Measurements from ENCODE around the gene MAPK7.

The MAPK7 gene

DNA sequence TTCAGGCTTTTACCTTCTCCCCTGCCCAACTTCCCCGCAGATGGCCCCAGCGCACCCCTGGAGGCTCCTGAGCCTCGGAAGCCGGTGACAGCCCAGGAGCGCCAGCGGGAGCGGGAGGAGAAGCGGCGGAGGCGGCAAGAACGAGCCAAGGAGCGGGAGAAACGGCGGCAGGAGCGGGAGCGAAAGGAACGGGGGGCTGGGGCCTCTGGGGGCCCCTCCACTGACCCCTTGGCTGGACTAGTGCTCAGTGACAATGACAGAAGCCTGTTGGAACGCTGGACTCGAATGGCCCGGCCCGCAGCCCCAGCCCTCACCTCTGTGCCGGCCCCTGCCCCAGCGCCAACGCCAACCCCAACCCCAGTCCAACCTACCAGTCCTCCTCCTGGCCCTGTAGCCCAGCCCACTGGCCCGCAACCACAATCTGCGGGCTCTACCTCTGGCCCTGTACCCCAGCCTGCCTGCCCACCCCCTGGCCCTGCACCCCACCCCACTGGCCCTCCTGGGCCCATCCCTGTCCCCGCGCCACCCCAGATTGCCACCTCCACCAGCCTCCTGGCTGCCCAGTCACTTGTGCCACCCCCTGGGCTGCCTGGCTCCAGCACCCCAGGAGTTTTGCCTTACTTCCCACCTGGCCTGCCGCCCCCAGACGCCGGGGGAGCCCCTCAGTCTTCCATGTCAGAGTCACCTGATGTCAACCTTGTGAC lies 3.6 kb downstream of the MAPK7 start:
- FAIRE-seq: no peak

GRCh38 chr17:19382531-19383444 lies 4.5 kb downstream of the MAPK7 start:
- no peak for FAIRE-seq

DNA sequence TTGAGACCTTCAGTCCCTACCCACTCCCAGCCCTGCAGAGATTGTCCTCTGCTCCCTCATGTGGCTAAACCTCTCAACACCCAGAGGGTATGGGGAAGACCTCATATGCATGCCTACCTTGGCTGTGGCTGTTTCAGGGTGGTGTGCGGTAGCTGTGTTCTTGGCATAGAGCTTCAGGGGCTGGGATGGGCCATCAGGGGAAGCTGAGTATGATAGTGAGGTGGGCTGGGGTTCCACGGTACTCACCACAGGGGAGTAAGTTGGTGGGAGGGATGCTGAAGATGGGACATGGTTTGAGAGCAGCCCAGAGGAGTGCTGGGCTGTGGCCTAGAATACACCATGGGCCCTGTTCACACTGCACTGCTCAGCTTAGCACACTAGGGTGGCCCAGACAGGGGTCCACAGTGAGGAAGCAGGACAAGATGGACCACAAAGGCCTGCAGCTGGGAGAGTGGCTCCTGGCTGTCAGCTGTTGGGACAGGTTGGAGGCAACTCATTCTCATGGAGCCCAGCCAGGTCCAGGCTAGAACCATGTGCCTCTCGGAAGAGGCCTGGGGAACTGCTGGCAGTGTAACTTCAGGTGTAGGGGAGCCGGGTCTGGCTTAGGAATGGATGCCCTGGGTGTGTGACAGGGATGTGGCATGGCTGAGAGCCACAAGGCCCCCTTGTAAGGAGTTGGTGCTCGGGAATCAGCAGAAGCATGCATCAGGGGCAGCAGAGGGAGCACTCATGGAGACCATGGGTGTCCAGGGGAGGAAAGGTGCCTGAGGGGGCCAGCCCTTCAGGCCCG lies 5.6 kb downstream of the MAPK7 start:
- FAIRE-seq: no peak

GRCh38 chr17:19384723-19385391 lies 6.6 kb downstream of the MAPK7 start:
- FAIRE-seq: no peak

GRCh38 chr17:19385521-19385983 lies 7.3 kb downstream of the MAPK7 start:
- FAIRE-seq: no peak

GRCh38 chr17:19386051-19386929 lies 8.0 kb downstream of the MAPK7 start:
- FAIRE-seq: no peak

DNA sequence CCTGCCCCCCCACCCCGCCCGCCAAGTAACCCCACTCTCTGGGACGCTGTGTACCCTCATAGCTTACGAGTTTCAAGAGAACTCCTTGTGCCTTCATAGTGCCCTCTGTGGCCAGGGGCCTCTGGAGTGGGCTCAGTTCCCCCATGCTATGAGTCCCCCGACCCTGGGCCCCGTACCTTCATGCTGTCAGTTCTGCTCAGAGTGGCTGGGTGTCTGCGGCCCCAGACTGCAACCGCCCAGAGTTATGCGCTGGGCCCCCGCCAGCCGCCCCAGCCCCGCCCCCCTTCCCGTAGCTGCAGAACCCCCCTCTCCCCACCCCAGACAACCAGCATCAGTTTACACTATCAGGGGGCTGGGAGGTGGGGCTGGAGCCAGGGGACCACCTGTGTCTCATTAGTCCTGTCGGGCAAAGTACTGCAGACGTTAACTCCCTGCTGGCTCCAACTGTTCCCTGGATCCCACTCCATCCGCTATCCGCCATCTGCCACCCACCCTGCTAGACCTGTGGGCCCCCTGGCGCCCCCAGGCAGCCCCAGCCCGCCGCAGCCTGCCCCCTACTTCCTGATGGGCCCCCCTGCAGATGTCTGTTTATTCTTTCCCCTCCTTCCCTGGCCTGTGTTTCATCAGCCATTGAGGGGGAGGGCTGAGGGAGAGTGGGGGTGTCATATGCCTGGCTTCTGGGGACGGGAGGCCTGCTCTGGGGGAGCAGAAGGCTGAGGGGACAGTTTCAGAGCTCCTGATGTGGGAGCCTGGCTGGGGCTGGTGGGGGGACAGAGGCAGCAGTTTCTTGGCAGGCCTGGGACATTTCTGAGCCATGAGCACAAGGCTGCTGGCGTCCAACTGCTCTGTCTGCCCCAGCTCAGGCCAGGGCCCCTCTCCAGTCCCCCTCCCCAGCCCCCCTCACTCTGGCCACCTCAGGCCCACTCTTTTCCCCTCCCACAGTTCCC lies 8.9 kb downstream of the MAPK7 start, which contains the start of gene MFAP4:
Gene MFAP4, minus strand, starts transcription at position 217 of the 947 bp plus-strand sequence. Its CDS starts 35 bp downstream, at position 182.
- FAIRE-seq: no peak

GRCh38 chr17:19387921-19388521 lies 9.7 kb downstream of the MAPK7 start:
- no peak for FAIRE-seq

GRCh38 chr17:19388791-19389785 lies 10.8 kb downstream of the MAPK7 start:
- FAIRE-seq: no peak

DNA sequence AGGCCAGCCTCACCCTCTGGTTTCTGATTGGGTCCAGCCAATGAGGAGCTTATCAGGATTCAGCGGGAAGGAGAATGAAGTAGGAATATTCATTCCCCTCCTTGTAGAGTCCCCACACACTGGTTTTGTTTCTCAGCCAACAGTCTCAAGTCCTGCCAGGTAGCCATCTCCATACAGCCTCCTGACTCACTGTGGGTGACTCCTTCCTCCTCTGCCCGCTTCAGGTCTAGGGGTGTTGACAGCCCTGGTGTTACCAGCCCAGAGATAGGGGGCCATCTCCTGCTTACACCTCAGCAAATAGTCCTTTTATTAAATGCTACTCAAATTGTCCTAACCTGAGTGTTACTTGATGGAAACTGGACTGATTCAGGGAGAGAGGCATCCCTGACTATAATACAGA lies 12.7 kb downstream of the MAPK7 start:
- FAIRE-seq: no peak

DNA sequence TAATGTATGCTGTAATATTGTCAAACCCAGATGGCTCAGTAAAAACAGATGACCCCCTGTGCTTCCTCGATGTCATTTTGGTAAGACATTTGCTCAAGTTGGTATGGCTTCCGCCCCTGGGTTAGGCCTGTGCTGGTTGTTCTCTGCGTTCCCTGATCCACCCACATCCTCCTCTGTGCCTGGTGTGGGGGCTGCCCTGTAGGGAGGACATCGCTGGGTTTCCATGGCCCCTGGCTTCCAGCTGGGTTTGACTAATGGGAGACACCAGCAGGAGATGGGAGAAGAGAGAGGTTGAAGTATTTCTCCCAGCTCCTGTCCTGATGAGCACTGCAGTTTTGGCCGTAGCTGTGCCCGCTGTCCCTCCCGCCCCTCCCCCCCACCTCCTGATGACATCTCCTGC lies 13.1 kb downstream of the MAPK7 start:
- FAIRE-seq: no peak

DNA sequence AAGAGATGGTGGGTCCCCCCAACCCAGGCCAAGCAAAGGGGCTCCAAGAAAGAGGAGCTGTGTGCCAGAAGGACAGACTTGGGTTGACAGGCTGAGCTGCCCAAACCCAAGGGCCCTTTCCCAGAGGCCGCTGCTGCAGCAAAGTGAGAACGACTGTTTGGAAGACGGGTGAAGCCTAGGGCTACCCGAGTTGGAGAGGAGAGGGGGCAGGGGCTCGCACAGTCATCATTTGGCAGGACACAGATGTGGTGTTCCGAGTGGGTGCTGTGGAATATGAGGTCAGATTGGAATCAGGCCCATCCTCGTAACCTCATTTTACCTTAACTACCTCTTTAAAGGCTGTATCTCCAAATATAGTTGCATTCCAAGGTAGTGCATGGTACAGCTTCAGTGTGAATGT lies 14.0 kb downstream of the MAPK7 start:
- no peak for FAIRE-seq

- no peak for FAIRE-seq
Measured at GRCh38 chr17:19397556-19398041, 19.3 kb downstream of the MAPK7 start.

DNA sequence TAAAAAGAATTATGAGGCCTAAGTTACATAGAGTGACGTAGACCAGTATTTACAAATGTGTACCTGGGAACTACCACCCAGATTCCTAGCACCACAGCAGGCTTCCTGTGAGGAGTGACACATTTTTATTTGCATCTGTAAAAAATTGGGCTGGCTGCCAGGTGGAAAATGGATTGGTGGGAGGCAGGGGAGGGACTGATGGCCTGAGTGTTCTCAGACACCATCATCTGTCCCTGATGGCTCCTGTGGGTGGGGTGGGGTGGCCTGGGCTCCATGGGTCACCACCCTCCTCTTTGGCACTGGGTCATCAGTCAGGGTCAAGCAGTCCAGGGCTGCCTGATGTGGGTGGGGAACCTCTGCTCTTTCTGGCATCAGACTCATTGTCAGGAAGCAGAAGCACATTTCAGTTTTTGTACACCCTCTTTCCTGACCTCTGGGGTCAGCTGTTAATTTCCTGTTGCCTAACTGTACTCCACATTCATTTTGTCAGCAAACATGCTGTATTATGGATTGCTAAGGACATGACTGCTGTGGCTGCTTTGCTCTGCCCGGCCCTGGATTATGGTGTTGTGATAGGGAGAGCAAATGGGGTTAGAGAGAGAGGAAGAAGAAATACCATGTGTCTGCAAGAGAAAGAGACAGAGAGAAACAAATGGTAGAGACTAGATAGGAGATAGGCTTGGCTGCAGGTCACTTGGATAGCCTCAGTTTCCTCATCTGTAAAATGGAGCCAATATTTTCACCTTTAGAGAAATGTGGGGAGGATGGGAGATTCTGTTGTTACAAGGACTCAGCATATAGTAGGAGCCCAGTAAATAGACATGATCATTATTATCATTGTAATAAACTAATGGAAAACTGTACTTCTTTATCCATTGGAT lies 20.2 kb downstream of the MAPK7 start:
- no peak for FAIRE-seq

DNA sequence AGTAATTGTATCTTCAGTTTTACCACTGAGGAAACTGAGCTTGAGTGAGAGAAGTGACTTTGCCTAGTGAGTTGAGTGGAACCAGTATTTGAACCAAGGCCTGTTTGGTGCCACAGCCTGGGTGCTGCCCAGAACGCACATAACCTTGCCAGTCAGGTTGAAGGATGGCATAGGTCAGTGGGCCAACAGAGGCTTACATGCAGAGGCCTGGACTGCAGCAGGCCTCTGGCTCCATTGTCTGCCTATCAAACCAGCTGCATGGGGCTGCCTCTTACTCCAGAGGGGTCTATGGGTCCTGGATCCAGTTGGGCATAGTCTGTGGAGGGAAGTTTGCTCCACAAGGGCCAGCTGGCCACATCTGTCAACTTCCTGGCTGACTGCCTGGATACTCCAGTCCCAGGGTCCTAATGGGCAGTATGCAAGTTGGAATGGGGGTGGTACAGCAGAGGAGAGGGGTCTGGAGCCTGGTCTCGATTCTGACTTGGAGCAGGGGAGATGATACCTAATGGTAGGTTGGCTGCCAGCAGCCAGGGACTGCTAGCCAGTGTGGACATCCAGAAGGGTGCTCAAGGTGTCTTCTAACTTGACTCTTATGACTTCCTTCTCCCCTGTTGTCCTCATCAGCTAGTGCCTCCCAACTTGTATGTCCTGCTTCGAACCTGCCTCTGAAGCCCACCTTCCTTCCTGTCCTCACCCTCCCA lies 21.6 kb downstream of the MAPK7 start:
- no peak for FAIRE-seq

DNA sequence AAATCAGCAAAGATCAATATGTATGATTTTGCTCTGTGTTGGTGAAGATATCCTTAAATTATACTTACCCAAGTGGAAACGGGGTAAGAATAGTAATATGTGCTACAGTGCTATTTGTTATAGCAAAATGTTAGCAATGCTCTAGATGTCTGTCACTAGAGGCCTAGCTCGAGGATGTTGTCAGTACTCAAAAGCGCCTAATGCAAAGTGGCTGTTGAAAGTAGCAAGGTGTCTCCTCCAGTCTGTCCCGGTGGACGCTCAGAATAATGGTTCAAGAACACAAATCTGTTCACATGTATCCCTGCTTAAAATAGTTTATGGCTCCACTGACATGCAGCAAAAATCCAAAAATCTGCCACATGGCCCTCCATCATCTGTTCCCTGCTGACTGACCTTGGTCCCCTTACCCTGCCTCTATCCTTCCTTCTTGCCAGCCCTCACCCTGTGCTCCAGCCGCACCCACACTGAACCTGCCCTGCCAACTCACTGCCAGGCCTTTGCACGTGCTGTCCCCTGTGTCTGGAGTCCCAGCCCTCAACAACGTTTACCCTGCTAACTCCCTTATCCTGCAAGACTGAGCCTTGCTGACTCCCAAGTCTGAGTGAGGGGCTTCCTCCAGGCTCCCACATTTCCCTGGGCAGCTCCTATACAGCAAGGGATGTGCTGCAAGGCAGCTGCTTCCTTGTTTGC lies 23.2 kb downstream of the MAPK7 start:
- FAIRE-seq: no peak

Data from islet of Langerhans (tissue), 1 donor.